Measurements from ENCODE around the gene FRMD3. TPM values are rescaled to one million over a fixed set of nuclear protein-coding genes. Genes with fewer than 3 reads are reported as not detected.

FRMD3 gene
- total and polyA plus RNA-seq, 10 donors = 0.82 to 45.8 (median 18.9) TPM

DNA sequence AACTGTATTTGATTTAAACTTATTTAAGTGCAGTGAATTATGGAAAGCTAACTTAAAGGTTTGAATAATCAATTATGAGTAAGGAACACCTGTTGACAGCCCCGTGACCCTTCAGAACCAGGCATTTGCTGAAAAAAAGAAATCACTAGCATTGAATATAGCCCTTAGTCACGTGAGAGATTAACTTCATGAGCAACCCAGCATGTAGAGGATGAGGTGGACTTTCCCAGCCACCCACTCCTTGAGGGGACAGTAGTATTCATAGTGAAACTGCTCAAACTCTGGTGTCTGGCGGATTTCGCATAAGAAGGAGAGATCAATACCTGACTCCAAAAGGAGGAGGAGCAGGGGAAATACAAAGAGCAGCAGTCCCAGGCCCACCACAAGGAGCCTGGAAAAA lies 290.5 kb downstream of the FRMD3 start:
- Histone ChIP-seq H3K9me3 (peaks cover 0 to 22% (median 10%) of the 10 kb centered on the region in 8 donors), H3K27me3 (replicated peaks in 1 of 7) (no peaks in the 10 kb centered on the region), H3K27ac (no peak overlapping the region), H3K4me3 (no peak overlapping the region), H3K36me3 (peaks cover 0 to 45% (median 1%) of the 10 kb centered on the region in 6 donors), H3K4me1 (no peaks in the 10 kb centered on the region)
- intact Hi-C loops (cut with DNase I; ENCODE audit: low total_unique reads) = no loop called here
- TF ChIP-seq POLR2A (IDR thresholded peaks at IDR 0.05) = no peak
- TF ChIP-seq, protein P1, sequence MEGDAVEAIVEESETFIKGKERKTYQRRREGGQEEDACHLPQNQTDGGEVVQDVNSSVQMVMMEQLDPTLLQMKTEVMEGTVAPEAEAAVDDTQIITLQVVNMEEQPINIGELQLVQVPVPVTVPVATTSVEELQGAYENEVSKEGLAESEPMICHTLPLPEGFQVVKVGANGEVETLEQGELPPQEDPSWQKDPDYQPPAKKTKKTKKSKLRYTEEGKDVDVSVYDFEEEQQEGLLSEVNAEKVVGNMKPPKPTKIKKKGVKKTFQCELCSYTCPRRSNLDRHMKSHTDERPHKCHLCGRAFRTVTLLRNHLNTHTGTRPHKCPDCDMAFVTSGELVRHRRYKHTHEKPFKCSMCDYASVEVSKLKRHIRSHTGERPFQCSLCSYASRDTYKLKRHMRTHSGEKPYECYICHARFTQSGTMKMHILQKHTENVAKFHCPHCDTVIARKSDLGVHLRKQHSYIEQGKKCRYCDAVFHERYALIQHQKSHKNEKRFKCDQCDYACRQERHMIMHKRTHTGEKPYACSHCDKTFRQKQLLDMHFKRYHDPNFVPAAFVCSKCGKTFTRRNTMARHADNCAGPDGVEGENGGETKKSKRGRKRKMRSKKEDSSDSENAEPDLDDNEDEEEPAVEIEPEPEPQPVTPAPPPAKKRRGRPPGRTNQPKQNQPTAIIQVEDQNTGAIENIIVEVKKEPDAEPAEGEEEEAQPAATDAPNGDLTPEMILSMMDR (IDR thresholded peaks at IDR 0.05 in 8 of 11, conservative IDR thresholded peaks at IDR 0.05 in 3 of 11) = no peak
- no peak for TF ChIP-seq POLR2AphosphoS5 (IDR thresholded peaks at IDR 0.05)
- WGBS, 5 donors = 71 to 91% (median 81%) methylated on average over 4 of the region's 4 CpGs
- DNase-seq = no peak

DNA sequence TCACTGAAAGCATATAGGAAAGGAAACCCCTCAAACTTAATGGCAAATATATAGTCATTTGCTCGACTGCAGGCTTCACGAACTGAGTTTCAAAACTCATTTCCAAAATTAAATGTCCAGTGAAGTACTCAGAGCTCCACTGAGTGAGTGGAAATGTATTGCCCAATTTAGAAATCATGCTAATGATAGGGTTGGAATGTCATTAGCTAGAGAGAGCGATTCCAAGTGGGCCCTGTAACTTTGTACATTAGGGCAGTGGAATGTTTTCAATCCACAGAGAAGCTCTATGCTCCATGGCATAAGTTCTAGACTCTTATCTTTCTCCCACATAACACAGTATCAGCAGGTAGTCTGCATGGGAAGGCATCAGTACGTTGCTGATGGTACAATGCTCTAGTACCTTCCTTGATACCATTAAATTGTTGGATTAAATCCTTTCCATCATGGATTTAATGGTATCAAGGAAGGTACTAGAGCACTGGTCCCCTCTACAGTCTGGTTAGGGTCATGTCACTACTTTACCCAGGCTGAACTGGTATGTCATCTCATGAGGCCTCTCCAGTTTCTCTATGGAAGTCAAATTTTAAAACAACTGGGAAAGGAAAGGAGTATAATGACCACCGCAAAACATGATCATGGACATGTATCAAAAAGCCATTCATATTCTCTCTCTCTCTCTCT lies 292.1 kb downstream of the FRMD3 start:
- no peaks in the 10 kb centered on the region for H3K27me3 ChIP-seq (replicated peaks in 1 of 7)
- H3K36me3 ChIP-seq = peaks cover 0 to 47% (median 3%) of the 10 kb centered on the region in 6 donors
- no peak overlapping the region for H3K4me3 ChIP-seq
- H3K4me1 ChIP-seq = no peaks in the 10 kb centered on the region
- intact Hi-C loops (cut with DNase I; ENCODE audit: low total_unique reads) = no loop called here
- H3K9me3 ChIP-seq = peaks cover 0 to 10% (median 0%) of the 10 kb centered on the region in 8 donors
- 81 to 92% (median 89%) methylated on average over 5 of the region's 5 CpGs for WGBS, 5 donors
- TF ChIP-seq POLR2A (IDR thresholded peaks at IDR 0.05) (no peak), POLR2AphosphoS5 (IDR thresholded peaks at IDR 0.05) (no peak)
- TF ChIP-seq, protein P1 (IDR thresholded peaks at IDR 0.05 in 8 of 11, conservative IDR thresholded peaks at IDR 0.05 in 3 of 11) = no peak
- DNase-seq = no peak
- H3K27ac ChIP-seq = no peak overlapping the region

DNA sequence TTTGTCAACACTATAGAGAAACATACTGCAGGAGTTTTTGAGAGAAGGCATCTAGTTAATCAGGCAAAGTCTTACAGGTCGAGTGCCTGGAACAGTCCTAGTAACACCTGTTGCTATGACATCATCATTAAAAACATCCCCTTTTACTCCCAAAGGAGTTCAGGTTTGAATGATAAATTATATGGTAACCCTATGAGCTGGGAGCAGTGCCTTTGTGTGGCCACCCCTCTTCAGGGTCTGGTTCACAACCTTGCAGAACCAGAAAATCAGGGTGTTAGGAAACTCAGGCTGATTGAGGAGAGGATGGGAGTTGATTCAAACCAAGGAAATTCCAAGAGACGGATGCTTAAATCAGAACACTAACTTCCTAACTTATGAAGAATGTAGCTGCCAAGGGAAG lies 296.1 kb downstream of the FRMD3 start:
- Histone ChIP-seq H3K4me1 (peaks cover 0 to 15% (median 5%) of the 10 kb centered on the region in 6 donors), H3K4me3 (no peak overlapping the region), H3K36me3 (peaks cover 0 to 28% (median 3%) of the 10 kb centered on the region in 6 donors), H3K9me3 (peaks cover 0 to 10% (median 0%) of the 10 kb centered on the region in 8 donors), H3K27ac (no peak overlapping the region), H3K27me3 (replicated peaks in 1 of 7) (no peaks in the 10 kb centered on the region)
- TF ChIP-seq, protein P1 (IDR thresholded peaks at IDR 0.05 in 8 of 11, conservative IDR thresholded peaks at IDR 0.05 in 3 of 11) = no peak
- TF ChIP-seq POLR2AphosphoS5 (IDR thresholded peaks at IDR 0.05) = no peak
- TF ChIP-seq POLR2A (IDR thresholded peaks at IDR 0.05) = no peak
- WGBS, 5 donors = 78 to 93% (median 85%) methylated on average over 2 of the region's 2 CpGs
- no peak for DNase-seq
- intact Hi-C loops (cut with DNase I; ENCODE audit: low total_unique reads) = no loop called here

DNA sequence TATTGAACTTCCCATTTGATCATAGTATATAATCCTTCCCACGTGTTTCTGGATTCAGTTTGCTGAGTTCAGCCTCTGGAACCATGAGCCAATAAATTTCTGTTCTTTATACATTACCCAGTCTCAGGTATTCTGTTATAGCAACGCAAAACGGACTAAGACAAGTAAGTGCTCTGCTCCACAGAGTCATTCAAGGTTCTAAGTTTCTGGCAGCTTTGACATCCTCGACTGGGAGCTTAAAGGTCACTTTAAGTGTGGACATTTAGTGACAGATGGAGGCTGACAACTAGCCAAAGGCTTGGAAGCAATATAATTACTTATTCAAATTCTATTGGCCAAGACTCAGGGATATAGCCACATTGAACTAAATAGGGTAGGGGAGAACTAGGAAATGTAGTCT lies 297.5 kb downstream of the FRMD3 start:
- DNase-seq = no peak
- Histone ChIP-seq H3K27me3 (replicated peaks in 1 of 7) (no peaks in the 10 kb centered on the region), H3K36me3 (peaks cover 0 to 24% (median 3%) of the 10 kb centered on the region in 6 donors), H3K27ac (no peak overlapping the region), H3K4me3 (no peak overlapping the region), H3K9me3 (peaks cover 0 to 10% (median 0%) of the 10 kb centered on the region in 8 donors), H3K4me1 (peaks cover 0 to 15% (median 5%) of the 10 kb centered on the region in 6 donors)
- 63 to 81% (median 77%) methylated on average over 4 of the region's 4 CpGs for WGBS, 5 donors
- TF ChIP-seq POLR2A (IDR thresholded peaks at IDR 0.05) = no peak
- no peak for TF ChIP-seq POLR2AphosphoS5 (IDR thresholded peaks at IDR 0.05)
- TF ChIP-seq, protein P1 (IDR thresholded peaks at IDR 0.05 in 8 of 11, conservative IDR thresholded peaks at IDR 0.05 in 3 of 11) = no peak
- intact Hi-C loops (cut with DNase I; ENCODE audit: low total_unique reads) = no loop called here
